AG04449 (cell line): ENCODE measurements around the gene CGB1.

ENCODE experiments used
- CTCF ChIA-PET: fragments of 350-600 bp; formaldehyde crosslinking; extraction: SDS; loops from one replicate; lab custom pipeline; 2021; ENCODE audit warnings: antibody characterized with exemption; lab: Yijun Ruan, JAX
- POLR2A ChIA-PET: fragments of 400-600, 350-600 bp; formaldehyde crosslinking; extraction: SDS; loops from one replicate; lab custom pipeline; 2020; ENCODE audit warnings: antibody characterized with exemption, inconsistent platforms; lab: Yijun Ruan, JAX
- DNase-seq: peaks from one replicate; pipeline ENCODE4 v3.0.0-alpha.2; 2010; ENCODE audit warnings: low read depth, low spot score
- H3K4me3 ChIP-seq: 2 replicates; pipeline ENCODE4 v1.5.1; 2011; ENCODE audit warnings: low read depth, mild to moderate bottlenecking, control low read depth, low read length
- CTCF ChIP-seq: IDR thresholded peaks from one replicate; pipeline ENCODE4 v1.5.1; 2011; ENCODE audit warnings: mild to moderate bottlenecking, moderate library complexity, low read length, control low read depth, inconsistent platforms; ENCODE audit not compliant: insufficient read depth; ENCODE audit errors: missing control alignments

The CGB1 gene

GRCh38 chr19:49016067-49016839 lies 20.4 kb downstream of the CGB1 start:
- ChIA-PET CTCF (interaction anchor here (0.8 to 11.0 kb wide), 2 partner anchors 17 to 24 kb away, joined by 3 to 146 read pairs; no protein-coding TSS in a partner anchor), POLR2A (no interaction called here)
- no peak for TF ChIP-seq CTCF
- no peak overlapping the region for H3K4me3 ChIP-seq
- no peak for DNase-seq

- ChIA-PET POLR2A (no interaction called here), CTCF (interaction anchor here (1.3 to 11.0 kb wide), 2 partner anchors 13 to 16 kb away, joined by 3 to 146 read pairs; no protein-coding TSS in a partner anchor)
- no peak for TF ChIP-seq CTCF
- DNase-seq = no peak
- H3K4me3 ChIP-seq = no peak overlapping the region
These were observed 21.8 kb downstream of the CGB1 start for GRCh38 chr19:49014870-49015255.

GRCh38 chr19:49014123-49014869 lies 22.4 kb downstream of the CGB1 start:
- ChIA-PET CTCF (interaction anchor here (1.2 to 11.0 kb wide), 4 partner anchors 12 to 212 kb away, joined by 3 to 146 read pairs (median 10); partner anchors contain the start of genes GYS1 and RUVBL2), POLR2A (interaction anchor here (0.7 to 1.2 kb wide), 2 partner anchors 21 to 47 kb away, joined by 3 read pairs; partner anchors contain the start of gene GYS1)
- DNase-seq = no peak
- no peak overlapping the region for H3K4me3 ChIP-seq
- no peak for TF ChIP-seq CTCF

- no peak for DNase-seq
- ChIA-PET CTCF (interaction anchor here (11.0 kb wide), 1 partner anchor 12 kb away, joined by 146 read pairs; no protein-coding TSS in a partner anchor), POLR2A (no interaction called here)
- no peak for TF ChIP-seq CTCF
- H3K4me3 ChIP-seq = no peak overlapping the region
These were observed 25.5 kb downstream of the CGB1 start for GRCh38 chr19:49011194-49011593.

- ChIA-PET POLR2A (no interaction called here), CTCF (interaction anchor here (3.3 to 11.0 kb wide), 2 partner anchors 11 to 17 kb away, joined by 15 to 146 read pairs; partner anchors contain the start of genes GYS1 and RUVBL2)
- no peak for DNase-seq
- no peak for TF ChIP-seq CTCF
- no peak overlapping the region for H3K4me3 ChIP-seq
These were observed 26.2 kb downstream of the CGB1 start for GRCh38 chr19:49010453-49010852.
